Gastrocnemius medialis (tissue), 4 donors: ENCODE data around the gene GPRIN1. TPM values are rescaled to one million over a fixed set of nuclear protein-coding genes. Genes with fewer than 3 reads are reported as not detected.

ENCODE experiments used
- ATAC-seq, 2 donors: fragments of 150-250 bp; one replicate each; pipeline ENCODE4 v1.9.1; 2016
- DNase-seq, 2 donors: peaks; one replicate each; pipeline ENCODE4 v3.0.0-alpha.2; 2019
- H3K27ac ChIP-seq, 4 donors: fragments of 200-600 bp; sonication (generic); 1 replicate in 1 of 4; 2 replicates in 3 of 4; pipeline ENCODE4 v1.5.1; 2016 to 2018; ENCODE audit warnings: mild to moderate bottlenecking in 2 of 4, moderate library complexity in 1 of 4
- H3K27me3 ChIP-seq, 3 donors: fragments of 200-600 bp; sonication (generic) in 2 of 3; 1 replicate in 1 of 3; 2 replicates in 2 of 3; pipeline versions ENCODE4 v1.5.1 to v1.6.0; 2016 to 2019; ENCODE audit warnings: mild to moderate bottlenecking in 1 of 3, moderate library complexity in 1 of 3
- H3K36me3 ChIP-seq, 2 donors: fragments of 200-600 bp; sonication (generic) in 1 of 2; one replicate each; pipeline ENCODE4 v1.5.1; 2017 to 2018
- H3K4me1 ChIP-seq, 2 donors: fragments of 200-600 bp; sonication (generic) in 1 of 2; one replicate each; pipeline ENCODE4 v1.5.1; 2016 to 2017; ENCODE audit warnings: mild to moderate bottlenecking in 2 of 2
- H3K4me3 ChIP-seq, 4 donors: fragments of 200-600 bp; sonication (generic) in 3 of 4; 1 replicate in 1 of 4; 2 replicates in 3 of 4; pipeline ENCODE4 v1.5.1; 2016 to 2019; ENCODE audit warnings: mild to moderate bottlenecking in 2 of 4
- H3K9me3 ChIP-seq, 3 donors: fragments of 200-600 bp; sonication (generic) in 2 of 3; 1 replicate in 1 of 3; 2 replicates in 2 of 3; pipeline ENCODE4 v1.5.1; 2016 to 2019
- POLR2A ChIP-seq, 2 donors: fragments of 450-650 bp; IDR thresholded peaks; one replicate each; pipeline ENCODE4 v1.6.1; 2017; ENCODE audit warnings: antibody characterized with exemption in 2 of 2, mild to moderate bottlenecking in 2 of 2, moderate library complexity in 2 of 2
- in situ Hi-C, 4 donors: fragments of 200-750 bp; cut with MboI; loops; one replicate each; pipeline versions ENCODE4 v1.15.0 to v1.8.0; 2017; ENCODE audit warnings: low sequenced_read_pairs in 4 of 4
- intact Hi-C: fragments of 100-400 bp; cut with DNase I; formaldehyde crosslinking; loops from one replicate; pipeline ENCODE4 v1.15.1; 2023; ENCODE audit warnings: low total_unique reads
- total RNA-seq, 4 donors: library from RNA; depleted of rRNA; stranded (reverse); fragments of >200 nt; gene quantifications; one replicate each; pipeline versions ENCODE4 v1.1.0 to v1.2.3, GENCODE V29; 2016
- TF ChIP-seq, protein P1 (sequence below), 5 experiments: fragments of 450-650 bp in 3 of 5; fragments of 200-600 bp in 2 of 5; sonication (generic) in 2 of 5; IDR thresholded peaks in 4 of 5; conservative IDR thresholded peaks in 1 of 5; 1 replicate in 4 of 5; 2 replicates in 1 of 5; pipeline ENCODE4 v1.5.1; 2016 to 2019; ENCODE audit warnings: antibody characterized with exemption in 5 of 5, mild to moderate bottlenecking in 3 of 5, moderate library complexity in 3 of 5

The GPRIN1 gene
- total RNA-seq, 4 donors from 2014 or later: 0.35 to 0.78 (median 0.47) TPM

GRCh38 chr5:176639981-176640380 is 30.0 kb upstream of the GPRIN1 start:
- DNase-seq: peak; percentile 85 to 89
- ATAC-seq: peak; percentile 92 to 94
- H3K27ac ChIP-seq: peak overlapping the region; percentile 53 to 73 (median 64)
- in situ Hi-C loops: no loop called here
- H3K9me3 ChIP-seq: no peaks in the 10 kb centered on the region
- intact Hi-C loops: loop anchor here (10.0 kb wide), 1 partner anchor 255 kb away; the partner anchor contains the start of genes HIGD2A and NOP16
- no peaks in the 10 kb centered on the region for H3K27me3 ChIP-seq
- no peak for TF ChIP-seq POLR2A (IDR thresholded peaks at IDR 0.05)
- TF ChIP-seq, protein P1, sequence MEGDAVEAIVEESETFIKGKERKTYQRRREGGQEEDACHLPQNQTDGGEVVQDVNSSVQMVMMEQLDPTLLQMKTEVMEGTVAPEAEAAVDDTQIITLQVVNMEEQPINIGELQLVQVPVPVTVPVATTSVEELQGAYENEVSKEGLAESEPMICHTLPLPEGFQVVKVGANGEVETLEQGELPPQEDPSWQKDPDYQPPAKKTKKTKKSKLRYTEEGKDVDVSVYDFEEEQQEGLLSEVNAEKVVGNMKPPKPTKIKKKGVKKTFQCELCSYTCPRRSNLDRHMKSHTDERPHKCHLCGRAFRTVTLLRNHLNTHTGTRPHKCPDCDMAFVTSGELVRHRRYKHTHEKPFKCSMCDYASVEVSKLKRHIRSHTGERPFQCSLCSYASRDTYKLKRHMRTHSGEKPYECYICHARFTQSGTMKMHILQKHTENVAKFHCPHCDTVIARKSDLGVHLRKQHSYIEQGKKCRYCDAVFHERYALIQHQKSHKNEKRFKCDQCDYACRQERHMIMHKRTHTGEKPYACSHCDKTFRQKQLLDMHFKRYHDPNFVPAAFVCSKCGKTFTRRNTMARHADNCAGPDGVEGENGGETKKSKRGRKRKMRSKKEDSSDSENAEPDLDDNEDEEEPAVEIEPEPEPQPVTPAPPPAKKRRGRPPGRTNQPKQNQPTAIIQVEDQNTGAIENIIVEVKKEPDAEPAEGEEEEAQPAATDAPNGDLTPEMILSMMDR (IDR thresholded peaks at IDR 0.05 in 4 of 5, conservative IDR thresholded peaks at IDR 0.05 in 1 of 5): no peak
- peaks cover 0 to 7% of the 10 kb centered on the region in 2 donors for H3K4me1 ChIP-seq
- no peaks in the 10 kb centered on the region for H3K36me3 ChIP-seq
- no peak overlapping the region for H3K4me3 ChIP-seq

DNA sequence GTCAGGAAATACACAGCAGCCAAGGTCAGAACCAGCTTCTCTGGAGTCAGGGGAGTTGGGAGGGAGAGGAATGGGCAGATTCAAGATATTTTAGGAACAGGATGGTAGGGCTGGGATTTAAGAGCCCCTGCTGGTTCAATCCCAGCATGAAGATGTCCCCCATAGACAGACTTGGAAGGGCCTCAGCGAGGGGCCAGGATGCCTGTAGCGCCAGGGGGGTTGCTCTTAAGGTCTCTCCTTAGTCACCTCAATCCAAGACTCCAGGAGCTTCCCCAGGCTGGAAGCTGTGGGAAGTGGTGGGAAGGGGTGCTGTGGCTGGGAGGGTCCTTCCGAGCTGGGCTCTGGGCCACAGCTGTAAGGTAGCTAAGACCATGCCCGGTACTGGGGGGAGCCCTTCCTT is 29.3 kb upstream of the GPRIN1 start:
- TF ChIP-seq, protein P1 (IDR thresholded peaks at IDR 0.05 in 4 of 5, conservative IDR thresholded peaks at IDR 0.05 in 1 of 5): no peak
- TF ChIP-seq POLR2A (IDR thresholded peaks at IDR 0.05): no peak
- ATAC-seq (no peak), DNase-seq (no peak)
- H3K4me3 ChIP-seq: no peak overlapping the region
- no peaks in the 10 kb centered on the region for H3K36me3 ChIP-seq
- no peaks in the 10 kb centered on the region for H3K9me3 ChIP-seq
- in situ Hi-C loops (no loop called here), intact Hi-C loops (no loop called here)
- peaks cover 0 to 7% of the 10 kb centered on the region in 2 donors for H3K4me1 ChIP-seq
- H3K27ac ChIP-seq: peak overlapping the region; percentile 53 to 73 (median 64)
- no peaks in the 10 kb centered on the region for H3K27me3 ChIP-seq

GRCh38 chr5:176638437-176638836 is 28.5 kb upstream of the GPRIN1 start:
- H3K27ac ChIP-seq: no peak overlapping the region
- DNase-seq (no peak), ATAC-seq (no peak)
- H3K27me3 ChIP-seq: no peaks in the 10 kb centered on the region
- H3K4me1 ChIP-seq: peaks cover 0 to 7% of the 10 kb centered on the region in 2 donors
- TF ChIP-seq, protein P1 (IDR thresholded peaks at IDR 0.05 in 4 of 5, conservative IDR thresholded peaks at IDR 0.05 in 1 of 5): no peak
- intact Hi-C loops (no loop called here), in situ Hi-C loops (no loop called here)
- no peaks in the 10 kb centered on the region for H3K9me3 ChIP-seq
- H3K4me3 ChIP-seq: no peak overlapping the region
- no peaks in the 10 kb centered on the region for H3K36me3 ChIP-seq

GRCh38 chr5:176637556-176637955 is 27.6 kb upstream of the GPRIN1 start:
- Histone ChIP-seq H3K4me1 (peaks cover under 1 to 14% of the 10 kb centered on the region in 2 donors), H3K27me3 (no peaks in the 10 kb centered on the region), H3K9me3 (no peaks in the 10 kb centered on the region), H3K27ac (no peak overlapping the region), H3K4me3 (no peak overlapping the region), H3K36me3 (no peaks in the 10 kb centered on the region)
- no peak for DNase-seq
- in situ Hi-C loops (no loop called here), intact Hi-C loops (no loop called here)
- TF ChIP-seq, protein P1 (IDR thresholded peaks at IDR 0.05 in 4 of 5, conservative IDR thresholded peaks at IDR 0.05 in 1 of 5): no peak
- TF ChIP-seq POLR2A (IDR thresholded peaks at IDR 0.05): no peak
- ATAC-seq: no peak

GRCh38 chr5:176636426-176636825 is 26.5 kb upstream of the GPRIN1 start:
- H3K4me3 ChIP-seq: no peak overlapping the region
- H3K27ac ChIP-seq: no peak overlapping the region
- no peaks in the 10 kb centered on the region for H3K36me3 ChIP-seq
- no peak for TF ChIP-seq POLR2A (IDR thresholded peaks at IDR 0.05)
- TF ChIP-seq, protein P1 (IDR thresholded peaks at IDR 0.05 in 4 of 5, conservative IDR thresholded peaks at IDR 0.05 in 1 of 5): no peak
- no peaks in the 10 kb centered on the region for H3K27me3 ChIP-seq
- in situ Hi-C loops: no loop called here
- peaks cover 3 to 18% of the 10 kb centered on the region in 2 donors for H3K4me1 ChIP-seq
- no peaks in the 10 kb centered on the region for H3K9me3 ChIP-seq
- intact Hi-C loops: no loop called here
- DNase-seq (no peak), ATAC-seq (no peak)
